Hepatocyte (in vitro differentiated cells): Measurements from ENCODE around the gene GALNT13. TPM values are rescaled to one million over a fixed set of nuclear protein-coding genes. Genes with fewer than 3 reads are reported as not detected.

Experiments used
- DNase-seq: peaks from one replicate; pipeline ENCODE4 v3.0.0-alpha.2; 2016; ENCODE audit warnings: low spot score
- H2AFZ ChIP-seq: fragments of 200-600 bp; sonication (generic); 2 replicates; pipeline ENCODE4 v1.6.0; 2016; ENCODE audit warnings: antibody characterized with exemption, mild to moderate bottlenecking
- H3K27ac ChIP-seq: fragments of 200-600 bp; sonication (generic); 2 replicates; pipeline ENCODE4 v1.5.1; 2016; ENCODE audit warnings: mild to moderate bottlenecking
- H3K27me3 ChIP-seq: fragments of 200-600 bp; sonication (generic); 2 replicates; pipeline ENCODE4 v1.6.1; 2016
- H3K36me3 ChIP-seq: fragments of 200-600 bp; sonication (generic); replicated peaks from 2 replicates; pipeline ENCODE4 v1.5.1; 2016; ENCODE audit warnings: low read depth; ENCODE audit not compliant: insufficient read depth
- H3K4me1 ChIP-seq: fragments of 200-600 bp; sonication (generic); 2 replicates; pipeline ENCODE4 v1.5.1; 2016; ENCODE audit warnings: mild to moderate bottlenecking, moderate library complexity; ENCODE audit not compliant: insufficient read depth
- H3K4me2 ChIP-seq: fragments of 200-600 bp; sonication (generic); 2 replicates; pipeline ENCODE4 v1.6.0; 2016
- H3K4me3 ChIP-seq: fragments of 200-600 bp; sonication (generic); 2 replicates; pipeline ENCODE4 v1.5.1; 2016; ENCODE audit warnings: mild to moderate bottlenecking
- H3K79me2 ChIP-seq: fragments of 200-600 bp; sonication (generic); 2 replicates; pipeline ENCODE4 v1.6.0; 2017; ENCODE audit warnings: mild to moderate bottlenecking
- H3K9me2 ChIP-seq: fragments of 200-600 bp; sonication (generic); replicated peaks from 2 replicates; pipeline ENCODE4 v1.6.0; 2017; ENCODE audit warnings: mild to moderate bottlenecking; ENCODE audit not compliant: insufficient read depth
- H3K9me3 ChIP-seq: fragments of 200-600 bp; sonication (generic); 2 replicates; pipeline ENCODE4 v1.5.1; 2016; ENCODE audit warnings: low read depth, mild to moderate bottlenecking
- H4K20me1 ChIP-seq: fragments of 200-600 bp; sonication (generic); 2 replicates; pipeline ENCODE4 v1.6.0; 2016; ENCODE audit warnings: mild to moderate bottlenecking; ENCODE audit not compliant: insufficient read depth, poor library complexity, severe bottlenecking
- EZH2 ChIP-seq: fragments of 200-600 bp; sonication (generic); IDR thresholded peaks from 2 replicates; pipeline ENCODE4 v1.6.1; 2016; ENCODE audit warnings: antibody characterized with exemption, mild to moderate bottlenecking, borderline replicate concordance
- EZH2phosphoT487 ChIP-seq: fragments of 200-600 bp; sonication (generic); IDR thresholded peaks from one replicate; pipeline ENCODE4 v1.6.1; 2018; ENCODE audit warnings: antibody characterized with exemption, mild to moderate bottlenecking, low read depth, moderate library complexity; ENCODE audit not compliant: unreplicated experiment, severe bottlenecking
- WGBS: methylation state at CpG from one replicate; pipeline ENCODE4 v1.1.6; 2016; ENCODE audit warnings: low lambda C conversion rate; ENCODE audit errors: missing lambda C conversion rate; 5-methylcytosine and 5-hydroxymethylcytosine counted together
- polyA plus RNA-seq: library from polyadenylated mRNA; unstranded; fragments of >200 nt; fragmentation: Nextera tagmentation; extraction: Ambion mirVana; gene quantifications from 2 replicates; pipeline ENCODE4 v1.2.1, GENCODE V29; 2016
- total RNA-seq: library from RNA; depleted of rRNA; stranded (reverse); fragments of >200 nt; gene quantifications from 2 replicates; pipeline ENCODE4 v1.2.3, GENCODE V29; 2014
- TF ChIP-seq, protein P1 (sequence below): fragments of 200-600 bp; sonication (generic); IDR thresholded peaks from 2 replicates; pipeline ENCODE4 v1.5.1; 2016; ENCODE audit warnings: antibody characterized with exemption, mild to moderate bottlenecking; ENCODE audit not compliant: poor library complexity

The GALNT13 gene
- total and polyA plus RNA-seq, 2 experiments from 2014 or later: 25.6 to 53.5 TPM

DNA sequence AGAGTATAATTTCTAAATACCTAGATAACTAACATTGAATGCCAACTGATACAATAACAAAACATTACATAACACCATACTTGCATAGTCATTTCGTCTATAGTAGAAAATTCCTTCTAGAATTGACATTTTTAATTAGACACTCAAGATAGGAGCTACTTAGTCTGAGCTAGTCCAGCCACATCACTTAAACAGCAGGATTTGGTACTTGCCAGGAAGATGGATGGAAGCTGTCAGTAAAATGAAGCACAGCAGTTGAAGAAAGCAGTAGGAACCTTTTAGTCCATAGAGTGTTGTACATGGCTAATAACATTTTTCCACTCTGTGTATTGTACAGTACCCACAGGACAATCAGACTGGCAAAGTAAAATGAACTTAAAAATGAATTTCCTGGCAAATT lies 372.0 kb downstream of the GALNT13 start:
- H3K79me2 ChIP-seq: no peaks in the 10 kb centered on the region
- H3K4me1 ChIP-seq: no peaks in the 10 kb centered on the region
- no peak overlapping the region for H3K4me2 ChIP-seq
- no peaks in the 10 kb centered on the region for H3K9me2 ChIP-seq
- 36% methylated on average over 1 of the region's 1 CpG for WGBS
- H3K27ac ChIP-seq: no peak overlapping the region
- DNase-seq: no peak
- no peaks in the 10 kb centered on the region for H4K20me1 ChIP-seq
- no peak overlapping the region for H2AFZ ChIP-seq
- TF ChIP-seq EZH2 (no peak), EZH2phosphoT487 (no peak)
- TF ChIP-seq, protein P1, sequence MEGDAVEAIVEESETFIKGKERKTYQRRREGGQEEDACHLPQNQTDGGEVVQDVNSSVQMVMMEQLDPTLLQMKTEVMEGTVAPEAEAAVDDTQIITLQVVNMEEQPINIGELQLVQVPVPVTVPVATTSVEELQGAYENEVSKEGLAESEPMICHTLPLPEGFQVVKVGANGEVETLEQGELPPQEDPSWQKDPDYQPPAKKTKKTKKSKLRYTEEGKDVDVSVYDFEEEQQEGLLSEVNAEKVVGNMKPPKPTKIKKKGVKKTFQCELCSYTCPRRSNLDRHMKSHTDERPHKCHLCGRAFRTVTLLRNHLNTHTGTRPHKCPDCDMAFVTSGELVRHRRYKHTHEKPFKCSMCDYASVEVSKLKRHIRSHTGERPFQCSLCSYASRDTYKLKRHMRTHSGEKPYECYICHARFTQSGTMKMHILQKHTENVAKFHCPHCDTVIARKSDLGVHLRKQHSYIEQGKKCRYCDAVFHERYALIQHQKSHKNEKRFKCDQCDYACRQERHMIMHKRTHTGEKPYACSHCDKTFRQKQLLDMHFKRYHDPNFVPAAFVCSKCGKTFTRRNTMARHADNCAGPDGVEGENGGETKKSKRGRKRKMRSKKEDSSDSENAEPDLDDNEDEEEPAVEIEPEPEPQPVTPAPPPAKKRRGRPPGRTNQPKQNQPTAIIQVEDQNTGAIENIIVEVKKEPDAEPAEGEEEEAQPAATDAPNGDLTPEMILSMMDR: no peak
- no peaks in the 10 kb centered on the region for H3K36me3 ChIP-seq
- H3K4me3 ChIP-seq: no peak overlapping the region
- H3K27me3 ChIP-seq: no peaks in the 10 kb centered on the region
- H3K9me3 ChIP-seq: no peaks in the 10 kb centered on the region

GRCh38 chr2:154244932-154245331 lies 373.2 kb downstream of the GALNT13 start:
- Histone ChIP-seq H3K4me1 (no peaks in the 10 kb centered on the region), H3K4me3 (no peak overlapping the region), H3K27ac (no peak overlapping the region), H3K9me2 (no peaks in the 10 kb centered on the region), H3K9me3 (no peaks in the 10 kb centered on the region), H3K36me3 (no peaks in the 10 kb centered on the region), H3K79me2 (no peaks in the 10 kb centered on the region), H4K20me1 (no peaks in the 10 kb centered on the region), H3K4me2 (no peak overlapping the region), H3K27me3 (no peaks in the 10 kb centered on the region), H2AFZ (no peak overlapping the region)
- DNase-seq: no peak
- 97% methylated on average over 3 of the region's 3 CpGs for whole genome bisulfite sequencing
- TF ChIP-seq, protein P1: no peak
- TF ChIP-seq EZH2phosphoT487 (no peak), EZH2 (no peak)

DNA sequence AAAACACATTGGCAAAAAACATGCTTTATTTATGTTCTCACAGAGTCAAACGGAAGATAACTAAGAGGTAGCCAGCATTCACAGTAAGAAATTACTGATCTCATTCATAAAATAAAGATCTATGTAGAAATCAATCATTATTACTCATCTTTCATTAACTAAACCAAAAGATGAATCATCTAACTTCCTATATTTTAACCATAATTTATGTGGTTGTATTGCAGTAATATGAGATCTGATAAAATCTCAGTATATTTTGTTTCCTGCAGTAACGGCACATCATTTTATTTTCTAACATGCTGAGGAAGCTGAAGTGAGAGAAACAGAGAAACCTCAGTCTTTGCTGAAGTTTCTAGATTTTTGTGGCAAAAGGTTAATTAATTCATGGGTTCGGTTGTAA lies 375.8 kb downstream of the GALNT13 start:
- Histone ChIP-seq H3K79me2 (no peaks in the 10 kb centered on the region), H3K27ac (no peak overlapping the region), H3K27me3 (no peaks in the 10 kb centered on the region), H3K9me2 (no peaks in the 10 kb centered on the region), H4K20me1 (no peaks in the 10 kb centered on the region), H3K36me3 (no peaks in the 10 kb centered on the region), H3K9me3 (no peaks in the 10 kb centered on the region), H3K4me2 (no peak overlapping the region), H3K4me3 (no peak overlapping the region), H3K4me1 (no peaks in the 10 kb centered on the region), H2AFZ (no peak overlapping the region)
- WGBS: 89% methylated on average over 3 of the region's 3 CpGs
- no peak for DNase-seq
- TF ChIP-seq, protein P1: no peak
- TF ChIP-seq EZH2phosphoT487 (no peak), EZH2 (no peak)

DNA sequence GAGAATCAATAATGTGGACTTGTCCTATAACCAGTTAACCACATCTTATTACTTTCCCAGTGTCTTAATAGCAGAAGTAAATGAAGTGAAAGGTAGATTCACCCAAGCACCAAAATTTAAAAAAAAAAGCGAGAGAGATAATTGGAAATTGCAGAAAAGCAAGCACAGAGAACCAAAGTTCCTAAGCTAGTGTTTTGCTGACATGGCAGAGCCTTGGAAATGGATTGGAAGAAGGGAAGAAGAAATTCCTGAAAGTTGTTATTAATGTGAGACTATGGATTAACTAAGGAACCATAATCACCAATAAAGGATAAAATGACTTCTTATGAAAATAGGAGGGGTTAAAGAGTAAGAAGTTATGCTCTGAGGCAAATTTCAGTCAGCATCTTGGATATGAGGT lies 384.4 kb downstream of the GALNT13 start:
- Histone ChIP-seq H3K4me2 (no peak overlapping the region), H3K27ac (no peak overlapping the region), H4K20me1 (no peaks in the 10 kb centered on the region), H3K79me2 (no peaks in the 10 kb centered on the region), H2AFZ (no peak overlapping the region), H3K36me3 (no peaks in the 10 kb centered on the region), H3K4me1 (no peaks in the 10 kb centered on the region), H3K27me3 (no peaks in the 10 kb centered on the region), H3K9me2 (no peaks in the 10 kb centered on the region), H3K4me3 (no peak overlapping the region), H3K9me3 (no peaks in the 10 kb centered on the region)
- TF ChIP-seq EZH2phosphoT487 (no peak), EZH2 (no peak)
- TF ChIP-seq, protein P1: no peak
- no peak for DNase-seq
- 86% methylated on average over 1 of the region's 1 CpG for WGBS
